Liver (tissue), 9 donors: ENCODE data around the gene RND3. TPM values are rescaled to one million over a fixed set of nuclear protein-coding genes. Genes with fewer than 3 reads are reported as not detected.

Experiments
- DNase-seq: peaks from one replicate; pipeline ENCODE4 v3.0.0-alpha.2; 2017; ENCODE audit warnings: low spot score
- H3K27ac ChIP-seq, 2 donors: one replicate each; pipeline ENCODE4 v1.7.0; 2013; ENCODE audit warnings: inconsistent platforms in 2 of 2, low read length in 2 of 2, control low read depth in 1 of 2, low read depth in 1 of 2, mild to moderate bottlenecking in 1 of 2
- H3K27me3 ChIP-seq, 4 donors: one replicate each; pipeline versions ENCODE4 v1.6.1 to v1.7.0; 2013; ENCODE audit warnings: low read length in 3 of 4, inconsistent platforms in 1 of 4, mild to moderate bottlenecking in 1 of 4, moderate library complexity in 1 of 4; ENCODE audit not compliant: control insufficient read depth in 4 of 4, insufficient read depth in 4 of 4
- H3K36me3 ChIP-seq, 4 donors: one replicate each; pipeline versions ENCODE4 v1.6.1 to v1.7.0; 2013; ENCODE audit warnings: low read length in 3 of 4, mild to moderate bottlenecking in 3 of 4, low read depth in 1 of 4, moderate library complexity in 1 of 4; ENCODE audit not compliant: control insufficient read depth in 4 of 4, insufficient read depth in 3 of 4
- H3K4me1 ChIP-seq, 4 donors: one replicate each; pipeline versions ENCODE4 v1.6.1 to v1.7.0; 2013; ENCODE audit warnings: low read length in 3 of 4, mild to moderate bottlenecking in 3 of 4, moderate library complexity in 1 of 4; ENCODE audit not compliant: control insufficient read depth in 4 of 4, insufficient read depth in 4 of 4
- H3K4me3 ChIP-seq, 3 donors: one replicate each; pipeline versions ENCODE4 v1.6.1 to v1.7.0; 2013; ENCODE audit warnings: low read length in 3 of 3, control low read depth in 1 of 3, low read depth in 1 of 3, mild to moderate bottlenecking in 1 of 3
- H3K9ac ChIP-seq, 2 donors: one replicate each; pipeline ENCODE4 v1.7.0; 2013; ENCODE audit warnings: low read length in 2 of 2, mild to moderate bottlenecking in 2 of 2, moderate library complexity in 2 of 2, control low read depth in 1 of 2, low read depth in 1 of 2
- H3K9me3 ChIP-seq, 4 donors: one replicate each; pipeline versions ENCODE4 v1.6.1 to v1.7.0; 2013; ENCODE audit warnings: low read length in 3 of 4; ENCODE audit not compliant: control insufficient read depth in 4 of 4
- EGR1 ChIP-seq, 2 donors: IDR thresholded peaks; 2 replicates each; pipeline ENCODE4 v1.6.1; 2016 to 2018; ENCODE audit warnings: antibody characterized with exemption in 2 of 2, low read depth in 2 of 2
- FOXA1 ChIP-seq: IDR thresholded peaks from 2 replicates; pipeline ENCODE4 v1.6.1; 2016; ENCODE audit warnings: antibody characterized with exemption
- FOXA2 ChIP-seq: IDR thresholded peaks from 2 replicates; pipeline ENCODE4 v1.6.1; 2016; ENCODE audit warnings: antibody characterized with exemption
- GABPA ChIP-seq, 2 donors: IDR thresholded peaks in 1 of 2; conservative IDR thresholded peaks in 1 of 2; 2 replicates each; pipeline ENCODE4 v1.6.1; 2016; ENCODE audit warnings: antibody characterized with exemption in 2 of 2, mild to moderate bottlenecking in 1 of 2, moderate library complexity in 1 of 2
- HNF4A ChIP-seq, 2 donors: conservative IDR thresholded peaks; 2 replicates each; pipeline ENCODE4 v1.6.1; 2016; ENCODE audit warnings: antibody characterized with exemption in 2 of 2, mild to moderate bottlenecking in 2 of 2
- HNF4G ChIP-seq: IDR thresholded peaks from 2 replicates; pipeline ENCODE4 v1.6.1; 2016; ENCODE audit warnings: antibody characterized with exemption
- JUND ChIP-seq, 2 donors: IDR thresholded peaks; 2 replicates each; pipeline ENCODE4 v1.6.1; 2016; ENCODE audit warnings: antibody characterized with exemption in 2 of 2
- NR2F2 ChIP-seq: IDR thresholded peaks from 2 replicates; pipeline ENCODE4 v1.6.1; 2016; ENCODE audit warnings: antibody characterized with exemption
- RAD21 ChIP-seq, 2 donors: IDR thresholded peaks; 2 replicates each; pipeline ENCODE4 v1.6.1; 2016; ENCODE audit warnings: antibody characterized with exemption in 2 of 2, mild to moderate bottlenecking in 2 of 2
- RXRA ChIP-seq, 2 donors: IDR thresholded peaks; 2 replicates each; pipeline ENCODE4 v1.6.1; 2017 to 2018; ENCODE audit warnings: antibody characterized with exemption in 2 of 2, mild to moderate bottlenecking in 1 of 2
- SP1 ChIP-seq: IDR thresholded peaks from 2 replicates; pipeline ENCODE4 v1.6.1; 2018; ENCODE audit warnings: antibody characterized with exemption, mild to moderate bottlenecking
- TAF1 ChIP-seq: conservative IDR thresholded peaks from 2 replicates; pipeline ENCODE4 v1.6.1; 2016; ENCODE audit warnings: antibody characterized with exemption, mild to moderate bottlenecking
- YY1 ChIP-seq: IDR thresholded peaks from 2 replicates; pipeline ENCODE4 v1.6.1; 2016; ENCODE audit warnings: antibody characterized with exemption, mild to moderate bottlenecking
- WGBS: extraction: QIAGEN DNeasy Blood & Tissue Kit; methylation state at CpG from one replicate; pipeline ENCODE4 v1.1.7; 2013; 5-methylcytosine and 5-hydroxymethylcytosine counted together
- polyA plus RNA-seq, 2 donors: library from polyadenylated mRNA; stranded (reverse) in 1 of 2; unstranded in 1 of 2; fragments of 200-250 nt in 1 of 2; fragments of >200 nt in 1 of 2; fragmentation: Nextera tagmentation in 1 of 2; extraction: Ambion mirVana in 1 of 2; gene quantifications; one replicate each; pipeline versions ENCODE4 v1.2.1 to v1.2.3, GENCODE V29; 2013 to 2015
- total RNA-seq, 2 donors: library from RNA; depleted of rRNA; stranded (reverse); fragments of >200 nt; gene quantifications; one replicate each; pipeline ENCODE4 v1.2.3, GENCODE V29; 2014
- TF ChIP-seq, protein P1 (sequence below): fragments of 150-350 bp; IDR thresholded peaks from 2 replicates; pipeline ENCODE4 v1.5.1; 2017; ENCODE audit warnings: improper control_type of control experiment, low read depth, low read length; ENCODE audit not compliant: missing input control
- TF ChIP-seq, protein P2 (sequence below): IDR thresholded peaks from 2 replicates; pipeline ENCODE4 v1.6.1; 2016; ENCODE audit warnings: antibody characterized with exemption
- TF ChIP-seq, protein P3 (sequence below): IDR thresholded peaks from 2 replicates; pipeline ENCODE4 v1.6.1; 2016; ENCODE audit warnings: antibody characterized with exemption
- TF ChIP-seq, protein P4 (sequence below): IDR thresholded peaks from 2 replicates; pipeline ENCODE4 v1.6.1; 2016; ENCODE audit warnings: antibody characterized with exemption, mild to moderate bottlenecking
- TF ChIP-seq, protein P5 (sequence below): IDR thresholded peaks from 2 replicates; pipeline ENCODE4 v1.6.1; 2016; ENCODE audit warnings: antibody characterized with exemption
- donor health status: healthy.
- donor health status: healthy.
- donor health status: healthy.
- donor health status: healthy.
- donor health status: healthy.

Gene RND3
- total and polyA plus RNA-seq, 4 donors, result 14.8 to 30.0 (median 21.6) TPM

DNA sequence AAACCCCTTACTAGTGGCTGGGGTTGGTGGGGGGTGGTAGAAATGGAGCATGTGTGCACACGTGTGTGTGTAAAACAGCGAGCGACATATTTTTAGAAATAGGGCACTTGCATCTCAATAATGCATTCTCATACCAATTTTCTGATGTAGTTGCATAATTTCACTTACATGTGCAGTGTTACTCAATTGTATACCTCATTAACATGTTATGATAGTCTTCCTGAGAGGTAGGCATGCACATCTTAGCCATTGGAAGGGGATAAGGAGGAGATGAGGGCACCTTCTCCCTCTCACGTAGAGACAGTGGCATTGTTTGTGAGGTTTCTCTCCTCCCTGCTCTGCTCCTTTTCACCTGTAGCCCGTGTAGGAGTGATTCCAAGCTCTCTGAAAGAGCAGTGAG lies 44.6 kb upstream of the RND3 start:
- Histone ChIP-seq H3K27ac (no peak overlapping the region), H3K4me3 (no peak overlapping the region), H3K27me3 (no peaks in the 10 kb centered on the region), H3K4me1 (no peaks in the 10 kb centered on the region), H3K9me3 (no peaks in the 10 kb centered on the region), H3K9ac (no peak overlapping the region), H3K36me3 (no peaks in the 10 kb centered on the region)
- no peak for DNase-seq
- TF ChIP-seq, protein P1, sequence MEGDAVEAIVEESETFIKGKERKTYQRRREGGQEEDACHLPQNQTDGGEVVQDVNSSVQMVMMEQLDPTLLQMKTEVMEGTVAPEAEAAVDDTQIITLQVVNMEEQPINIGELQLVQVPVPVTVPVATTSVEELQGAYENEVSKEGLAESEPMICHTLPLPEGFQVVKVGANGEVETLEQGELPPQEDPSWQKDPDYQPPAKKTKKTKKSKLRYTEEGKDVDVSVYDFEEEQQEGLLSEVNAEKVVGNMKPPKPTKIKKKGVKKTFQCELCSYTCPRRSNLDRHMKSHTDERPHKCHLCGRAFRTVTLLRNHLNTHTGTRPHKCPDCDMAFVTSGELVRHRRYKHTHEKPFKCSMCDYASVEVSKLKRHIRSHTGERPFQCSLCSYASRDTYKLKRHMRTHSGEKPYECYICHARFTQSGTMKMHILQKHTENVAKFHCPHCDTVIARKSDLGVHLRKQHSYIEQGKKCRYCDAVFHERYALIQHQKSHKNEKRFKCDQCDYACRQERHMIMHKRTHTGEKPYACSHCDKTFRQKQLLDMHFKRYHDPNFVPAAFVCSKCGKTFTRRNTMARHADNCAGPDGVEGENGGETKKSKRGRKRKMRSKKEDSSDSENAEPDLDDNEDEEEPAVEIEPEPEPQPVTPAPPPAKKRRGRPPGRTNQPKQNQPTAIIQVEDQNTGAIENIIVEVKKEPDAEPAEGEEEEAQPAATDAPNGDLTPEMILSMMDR, result no peak
- TF ChIP-seq EGR1 (IDR thresholded peaks at IDR 0.05; ENCODE audit: low read depth in 2 of 2) (no peak), HNF4G (no peak), GABPA (IDR thresholded peaks at IDR 0.05 in 1 of 2, conservative IDR thresholded peaks at IDR 0.05 in 1 of 2) (no peak), JUND (IDR thresholded peaks at IDR 0.05) (no peak), RXRA (IDR thresholded peaks at IDR 0.05) (no peak), RAD21 (IDR thresholded peaks at IDR 0.05) (no peak), HNF4A (conservative IDR thresholded peaks at IDR 0.05) (no peak), FOXA2 (no peak), TAF1 (no peak), SP1 (no peak), YY1 (no peak), NR2F2 (no peak)
- TF ChIP-seq, protein P2, sequence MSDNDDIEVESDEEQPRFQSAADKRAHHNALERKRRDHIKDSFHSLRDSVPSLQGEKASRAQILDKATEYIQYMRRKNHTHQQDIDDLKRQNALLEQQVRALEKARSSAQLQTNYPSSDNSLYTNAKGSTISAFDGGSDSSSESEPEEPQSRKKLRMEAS, result no peak
- TF ChIP-seq, protein P3, sequence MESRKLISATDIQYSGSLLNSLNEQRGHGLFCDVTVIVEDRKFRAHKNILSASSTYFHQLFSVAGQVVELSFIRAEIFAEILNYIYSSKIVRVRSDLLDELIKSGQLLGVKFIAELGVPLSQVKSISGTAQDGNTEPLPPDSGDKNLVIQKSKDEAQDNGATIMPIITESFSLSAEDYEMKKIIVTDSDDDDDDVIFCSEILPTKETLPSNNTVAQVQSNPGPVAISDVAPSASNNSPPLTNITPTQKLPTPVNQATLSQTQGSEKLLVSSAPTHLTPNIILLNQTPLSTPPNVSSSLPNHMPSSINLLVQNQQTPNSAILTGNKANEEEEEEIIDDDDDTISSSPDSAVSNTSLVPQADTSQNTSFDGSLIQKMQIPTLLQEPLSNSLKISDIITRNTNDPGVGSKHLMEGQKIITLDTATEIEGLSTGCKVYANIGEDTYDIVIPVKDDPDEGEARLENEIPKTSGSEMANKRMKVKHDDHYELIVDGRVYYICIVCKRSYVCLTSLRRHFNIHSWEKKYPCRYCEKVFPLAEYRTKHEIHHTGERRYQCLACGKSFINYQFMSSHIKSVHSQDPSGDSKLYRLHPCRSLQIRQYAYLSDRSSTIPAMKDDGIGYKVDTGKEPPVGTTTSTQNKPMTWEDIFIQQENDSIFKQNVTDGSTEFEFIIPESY, result no peak
- TF ChIP-seq, protein P4, sequence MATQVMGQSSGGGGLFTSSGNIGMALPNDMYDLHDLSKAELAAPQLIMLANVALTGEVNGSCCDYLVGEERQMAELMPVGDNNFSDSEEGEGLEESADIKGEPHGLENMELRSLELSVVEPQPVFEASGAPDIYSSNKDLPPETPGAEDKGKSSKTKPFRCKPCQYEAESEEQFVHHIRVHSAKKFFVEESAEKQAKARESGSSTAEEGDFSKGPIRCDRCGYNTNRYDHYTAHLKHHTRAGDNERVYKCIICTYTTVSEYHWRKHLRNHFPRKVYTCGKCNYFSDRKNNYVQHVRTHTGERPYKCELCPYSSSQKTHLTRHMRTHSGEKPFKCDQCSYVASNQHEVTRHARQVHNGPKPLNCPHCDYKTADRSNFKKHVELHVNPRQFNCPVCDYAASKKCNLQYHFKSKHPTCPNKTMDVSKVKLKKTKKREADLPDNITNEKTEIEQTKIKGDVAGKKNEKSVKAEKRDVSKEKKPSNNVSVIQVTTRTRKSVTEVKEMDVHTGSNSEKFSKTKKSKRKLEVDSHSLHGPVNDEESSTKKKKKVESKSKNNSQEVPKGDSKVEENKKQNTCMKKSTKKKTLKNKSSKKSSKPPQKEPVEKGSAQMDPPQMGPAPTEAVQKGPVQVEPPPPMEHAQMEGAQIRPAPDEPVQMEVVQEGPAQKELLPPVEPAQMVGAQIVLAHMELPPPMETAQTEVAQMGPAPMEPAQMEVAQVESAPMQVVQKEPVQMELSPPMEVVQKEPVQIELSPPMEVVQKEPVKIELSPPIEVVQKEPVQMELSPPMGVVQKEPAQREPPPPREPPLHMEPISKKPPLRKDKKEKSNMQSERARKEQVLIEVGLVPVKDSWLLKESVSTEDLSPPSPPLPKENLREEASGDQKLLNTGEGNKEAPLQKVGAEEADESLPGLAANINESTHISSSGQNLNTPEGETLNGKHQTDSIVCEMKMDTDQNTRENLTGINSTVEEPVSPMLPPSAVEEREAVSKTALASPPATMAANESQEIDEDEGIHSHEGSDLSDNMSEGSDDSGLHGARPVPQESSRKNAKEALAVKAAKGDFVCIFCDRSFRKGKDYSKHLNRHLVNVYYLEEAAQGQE, result no peak
- 88% methylated on average over 5 of the region's 5 CpGs for WGBS

DNA sequence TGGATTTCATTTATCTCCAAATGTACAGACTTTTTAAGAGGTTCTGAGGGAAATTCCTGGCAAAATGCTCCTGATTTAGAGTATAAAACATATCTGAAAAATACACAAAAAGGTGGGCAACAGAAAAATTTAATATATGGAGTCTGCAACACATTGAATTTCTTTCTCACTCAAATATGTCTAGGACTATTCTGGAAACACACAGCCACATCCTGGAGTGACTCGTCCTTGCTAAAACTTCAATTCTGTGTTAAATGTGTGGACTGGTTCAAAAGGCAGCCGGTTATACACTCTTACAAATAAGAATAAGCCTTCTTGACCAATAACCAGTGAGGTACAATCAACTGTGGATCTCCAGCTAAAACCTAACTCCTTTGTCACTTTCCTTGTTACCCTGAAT lies 44.1 kb upstream of the RND3 start:
- Histone ChIP-seq H3K36me3 (no peaks in the 10 kb centered on the region), H3K27ac (no peak overlapping the region), H3K9me3 (no peaks in the 10 kb centered on the region), H3K4me1 (no peaks in the 10 kb centered on the region), H3K27me3 (no peaks in the 10 kb centered on the region), H3K4me3 (no peak overlapping the region), H3K9ac (no peak overlapping the region)
- 89% methylated on average over 2 of the region's 2 CpGs for WGBS
- DNase-seq, result no peak
- no peak for TF ChIP-seq HNF4A (conservative IDR thresholded peaks at IDR 0.05)
- TF ChIP-seq, protein P5, sequence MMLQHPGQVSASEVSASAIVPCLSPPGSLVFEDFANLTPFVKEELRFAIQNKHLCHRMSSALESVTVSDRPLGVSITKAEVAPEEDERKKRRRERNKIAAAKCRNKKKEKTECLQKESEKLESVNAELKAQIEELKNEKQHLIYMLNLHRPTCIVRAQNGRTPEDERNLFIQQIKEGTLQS, result no peak
- TF ChIP-seq, protein P1, result no peak
- no peak for TF ChIP-seq JUND (IDR thresholded peaks at IDR 0.05)
- no peak for TF ChIP-seq FOXA1
- TF ChIP-seq RXRA (IDR thresholded peaks at IDR 0.05), result no peak
- TF ChIP-seq SP1, result no peak
- TF ChIP-seq YY1, result no peak
- TF ChIP-seq TAF1, result no peak
- TF ChIP-seq RAD21 (IDR thresholded peaks at IDR 0.05), result no peak
